Activated CD4-positive, alpha-beta T cell treated with anti-CD3 and anti-CD28 coated beads for 4 hours (primary cell): ENCODE measurements around the gene ZIC1.

Experiments
- DNase-seq, 2 donors: peaks; one replicate each; pipeline ENCODE4 v3.0.0-alpha.2; 2020

Gene ZIC1

GRCh38 chr3:147409143-147410115 is at the start of gene ZIC1:
ZIC1 (plus strand) TSS chr3:147409365; CDS start chr3:147410113, 748 bp downstream.
- DNase-seq, result no peak

GRCh38 chr3:147360051-147360439 is 49.1 kb upstream of the ZIC1 start:
- DNase-seq, result no peak

- no peak for DNase-seq
Measured at GRCh38 chr3:147360646-147361453, 48.3 kb upstream of the ZIC1 start.

GRCh38 chr3:147361454-147362420 is 47.4 kb upstream of the ZIC1 start:
- peak in 1 of 2 donors; percentile 3 for DNase-seq

GRCh38 chr3:147364771-147365170 is 44.4 kb upstream of the ZIC1 start:
- no peak for DNase-seq

- no peak for DNase-seq
Measured at GRCh38 chr3:147365196-147366115, 43.7 kb upstream of the ZIC1 start.

- no peak for DNase-seq
Measured at GRCh38 chr3:147367676-147368075, 41.5 kb upstream of the ZIC1 start.

GRCh38 chr3:147368151-147368550 is 41.0 kb upstream of the ZIC1 start:
- no peak for DNase-seq

GRCh38 chr3:147368561-147369221 is 40.5 kb upstream of the ZIC1 start:
- DNase-seq, result no peak

- no peak for DNase-seq
Measured at GRCh38 chr3:147369231-147369630, 39.9 kb upstream of the ZIC1 start.

- DNase-seq, result no peak
Measured at GRCh38 chr3:147369661-147370123, 39.5 kb upstream of the ZIC1 start.

- no peak for DNase-seq
Measured at GRCh38 chr3:147370349-147370748, 38.8 kb upstream of the ZIC1 start.

- no peak for DNase-seq
Measured at GRCh38 chr3:147371140-147371539, 38.0 kb upstream of the ZIC1 start.

GRCh38 chr3:147371771-147372340 is 37.3 kb upstream of the ZIC1 start:
- no peak for DNase-seq

- DNase-seq, result no peak
Measured at GRCh38 chr3:147372525-147373027, 36.6 kb upstream of the ZIC1 start.

- DNase-seq, result no peak
Measured at GRCh38 chr3:147373301-147373700, 35.9 kb upstream of the ZIC1 start.

GRCh38 chr3:147377412-147378367 is 31.5 kb upstream of the ZIC1 start:
- DNase-seq, result no peak

- DNase-seq, result no peak
Measured at GRCh38 chr3:147379651-147380050, 29.5 kb upstream of the ZIC1 start.
